Loucy (cell line): ENCODE measurements around the gene UNC5B.

Experiments
- CTCF ChIP-seq: fragments of 200-600 bp; sonication (generic); conservative IDR thresholded peaks from 2 replicates; pipeline ENCODE4 v1.5.1; 2014; ENCODE audit warnings: mild to moderate bottlenecking, antibody characterized with exemption, low read length
- EZH2phosphoT487 ChIP-seq: fragments of 200-600 bp; IDR thresholded peaks from 2 replicates; pipeline ENCODE4 v1.6.1; 2018; ENCODE audit warnings: antibody characterized with exemption, mild to moderate bottlenecking, moderate library complexity, borderline replicate concordance

- TF ChIP-seq CTCF (no peak), EZH2phosphoT487 (no peak)
Measured at GRCh38 chr10:71292624-71293445, 80.5 kb downstream of the UNC5B start.
